ENCODE measurements around the gene PLP2.
A peak's percentile ranks its signal among the peaks of the same experiment; 100 is the strongest.
"Not testable (repeated sequence)": the region's sequence is repeated elsewhere in the genome, so short reads cannot be mapped to it uniquely, and the experiment has no call there.

PLP2 gene

GRCh38 chrX:49163555-49164419, 7.9 kb upstream of the PLP2 start:
- DNase-seq (ENCODE audit: low read depth in 2 of 2): peak in 1 of 2 donors; percentile 60

DNA sequence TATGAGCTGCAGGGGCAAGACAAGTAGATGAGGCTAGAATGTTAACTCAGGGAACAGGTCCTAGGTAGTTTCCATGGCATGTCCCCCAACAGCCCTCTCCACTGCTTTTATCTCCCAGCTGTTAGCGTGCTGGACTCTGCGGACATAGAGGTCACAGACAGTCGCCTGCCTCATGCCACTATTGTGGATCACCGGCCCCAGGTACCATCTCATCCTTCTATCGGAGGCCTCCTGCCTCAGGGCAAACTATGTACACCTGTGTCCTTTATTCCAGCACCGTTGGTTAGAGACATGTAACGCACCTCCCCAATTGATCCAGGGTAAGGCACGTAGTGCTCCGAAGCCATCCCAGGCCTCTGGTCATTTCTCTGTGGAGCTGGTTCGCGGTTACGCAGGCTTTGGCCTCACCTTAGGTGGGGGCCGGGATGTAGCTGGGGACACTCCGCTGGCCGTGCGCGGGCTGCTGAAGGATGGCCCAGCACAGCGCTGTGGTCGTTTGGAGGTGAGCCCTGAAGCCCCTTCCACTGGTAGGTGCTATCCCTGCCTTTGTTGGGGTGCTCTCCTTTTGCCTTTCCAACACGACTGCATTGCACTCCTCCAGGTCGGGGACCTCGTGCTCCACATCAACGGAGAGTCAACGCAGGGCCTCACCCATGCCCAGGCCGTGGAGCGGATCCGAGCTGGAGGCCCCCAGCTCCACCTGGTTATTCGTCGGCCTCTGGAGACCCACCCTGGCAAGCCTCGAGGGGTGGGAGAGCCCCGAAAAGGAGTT, 6.9 kb upstream of the PLP2 start:
- no peak for DNase-seq (ENCODE audit: low read depth in 2 of 2)

- DNase-seq (ENCODE audit: low read depth in 2 of 2): no peak
Measured at GRCh38 chrX:49165901-49166881, 5.5 kb upstream of the PLP2 start.

- no peak for DNase-seq (ENCODE audit: low read depth in 2 of 2)
Measured at GRCh38 chrX:49166914-49167739, 4.6 kb upstream of the PLP2 start.

DNA sequence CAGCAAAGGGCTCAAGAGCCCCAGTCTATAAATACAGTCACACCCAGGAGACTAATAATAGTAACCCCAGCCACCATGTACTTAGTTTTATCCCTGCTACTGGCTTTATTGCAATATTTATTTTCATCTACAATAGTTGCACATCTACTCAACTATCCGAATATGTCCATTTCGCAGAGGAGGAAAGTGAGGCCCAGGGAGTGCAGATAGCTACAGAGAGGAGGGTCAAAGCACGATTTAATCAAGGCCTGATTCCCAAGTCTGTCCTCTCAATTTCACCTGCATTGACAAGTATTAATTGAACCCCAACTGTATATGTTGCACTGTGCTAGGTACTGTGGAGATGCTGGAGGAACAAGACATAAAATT, 4.0 kb upstream of the PLP2 start:
- DNase-seq (ENCODE audit: low read depth in 2 of 2): no peak

DNA sequence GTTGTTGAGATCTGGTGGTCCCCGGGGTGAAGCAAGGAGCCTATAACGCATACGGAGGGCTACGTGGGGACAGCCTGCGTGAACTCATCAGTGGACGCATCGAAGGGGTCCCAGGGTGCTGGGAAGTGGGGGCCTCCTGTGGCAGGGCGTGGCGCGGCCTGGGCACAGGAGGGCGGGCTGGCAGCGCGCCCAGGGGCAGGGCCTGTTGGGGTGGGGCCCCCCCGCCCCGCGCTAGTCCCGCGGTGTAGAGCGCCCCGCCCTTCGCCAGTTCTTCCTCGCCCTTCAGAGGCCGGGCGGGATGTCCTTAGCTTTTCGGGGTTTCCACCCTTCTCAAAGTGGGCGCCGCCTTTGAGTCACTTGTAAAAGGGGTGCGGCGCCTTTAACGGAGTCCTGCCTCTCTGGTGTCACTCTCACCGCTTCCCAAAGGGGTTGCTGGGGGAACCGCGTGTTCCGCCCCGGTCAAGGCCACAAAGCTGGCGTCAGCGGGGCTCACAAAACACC, 632 bp downstream of the PLP2 start:
- DNase-seq (ENCODE audit: low read depth in 2 of 2): no peak

GRCh38 chrX:49173544-49173943, 1.8 kb downstream of the PLP2 start:
- not testable (repeated sequence) for DNase-seq (ENCODE audit: low read depth in 2 of 2)

GRCh38 chrX:49174723-49175122, 3.0 kb downstream of the PLP2 start:
- no peak for DNase-seq (ENCODE audit: low read depth in 2 of 2)

GRCh38 chrX:49175435-49176274, 4.0 kb downstream of the PLP2 start:
- no peak for DNase-seq (ENCODE audit: low read depth in 2 of 2)

DNA sequence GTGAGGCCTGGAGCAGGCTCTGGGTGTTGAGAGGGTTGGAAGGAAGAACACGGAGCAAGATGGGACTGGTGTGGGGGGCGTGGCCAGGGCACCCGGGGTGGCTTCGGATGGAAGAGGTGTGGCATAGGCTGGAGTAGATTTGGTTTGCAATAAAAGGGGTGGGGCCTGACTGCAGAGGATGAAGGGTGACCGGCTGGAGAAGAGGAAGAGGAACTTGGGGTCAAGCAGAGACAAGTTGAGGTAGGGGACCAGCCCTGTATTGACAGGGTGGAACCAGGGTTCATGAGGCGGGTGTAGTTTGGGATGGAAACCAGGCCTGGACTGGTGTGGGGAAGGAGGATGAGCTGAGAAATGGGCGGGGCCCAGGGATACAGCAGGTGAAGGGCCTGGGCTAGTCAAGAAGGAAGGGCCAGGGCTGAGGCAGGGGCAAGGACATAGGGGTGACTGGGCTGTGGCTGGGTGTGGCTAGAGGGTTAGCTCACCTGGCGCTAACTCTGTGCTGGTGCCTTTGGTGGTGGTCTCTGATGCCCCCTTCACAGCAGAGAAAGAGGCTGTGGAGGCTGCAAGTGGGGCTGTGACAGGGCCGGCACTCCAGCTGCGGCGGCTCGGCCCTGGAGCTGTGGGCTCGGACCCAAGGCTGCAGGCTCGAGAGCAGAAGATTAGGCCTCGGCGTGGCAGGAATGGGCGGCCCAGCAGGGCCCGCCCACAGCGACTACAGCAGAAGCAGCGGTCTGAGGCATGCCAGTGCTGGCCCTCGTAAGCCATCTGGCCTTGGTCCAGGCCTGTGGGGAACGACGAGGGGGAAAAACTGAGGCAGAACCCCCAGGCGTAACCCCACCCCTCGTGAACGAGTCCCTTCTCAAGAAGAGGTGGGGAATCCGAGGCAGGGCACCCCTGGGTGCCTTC, 5.0 kb downstream of the PLP2 start:
- DNase-seq (ENCODE audit: low read depth in 2 of 2): no peak

- DNase-seq (ENCODE audit: low read depth in 2 of 2): no peak
Measured at GRCh38 chrX:49177338-49177833, 5.7 kb downstream of the PLP2 start.

DNA sequence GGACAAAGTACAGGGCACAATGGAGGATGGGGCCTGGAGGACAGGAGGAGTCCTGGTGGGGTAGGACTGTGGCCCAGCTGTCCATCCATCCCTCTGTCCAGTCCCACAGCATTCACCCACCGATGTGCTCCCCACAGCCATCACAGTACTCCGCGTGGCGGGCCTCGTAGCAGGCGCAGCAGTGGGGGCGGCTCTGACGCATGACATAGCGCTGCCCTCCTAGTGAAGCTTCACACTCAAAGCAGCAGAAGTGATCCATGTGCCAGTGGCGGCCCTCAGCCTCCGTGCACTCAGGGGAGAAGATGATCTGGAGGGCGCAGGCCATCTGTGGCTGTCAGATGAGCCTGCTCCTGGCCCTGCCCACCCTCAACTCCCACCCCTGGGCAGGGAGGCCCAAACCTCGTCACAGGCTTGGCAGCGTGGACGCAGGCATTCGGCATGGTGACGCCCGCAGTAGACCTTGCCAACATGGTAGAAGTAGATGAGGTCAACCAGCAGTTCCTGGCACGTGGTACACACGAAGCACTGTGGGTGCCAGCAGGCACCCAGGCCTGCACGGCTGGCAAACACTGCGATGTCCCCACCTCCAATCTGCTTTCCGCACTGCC, 6.3 kb downstream of the PLP2 start:
- no peak for DNase-seq (ENCODE audit: low read depth in 2 of 2)

DNA sequence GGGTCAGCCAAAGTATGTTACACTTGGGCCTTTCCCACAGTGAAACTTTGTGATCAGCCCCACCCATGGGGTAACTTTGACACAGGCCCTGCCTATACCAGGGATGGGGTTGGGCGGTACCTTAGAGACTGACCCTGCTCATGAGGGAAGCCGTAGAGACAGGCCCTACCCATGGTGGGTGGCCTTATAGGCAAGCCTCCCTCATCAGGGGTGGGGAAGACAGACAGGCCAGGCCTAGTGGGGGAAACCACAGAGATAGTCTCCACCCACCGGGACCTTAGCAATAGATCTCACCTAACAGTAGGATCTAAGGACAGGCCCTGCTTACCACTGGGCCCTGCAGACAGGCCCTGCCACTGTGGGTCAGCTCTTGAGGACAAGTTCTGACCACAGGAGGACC, 6.8 kb downstream of the PLP2 start:
- no peak for DNase-seq (ENCODE audit: low read depth in 2 of 2)

DNA sequence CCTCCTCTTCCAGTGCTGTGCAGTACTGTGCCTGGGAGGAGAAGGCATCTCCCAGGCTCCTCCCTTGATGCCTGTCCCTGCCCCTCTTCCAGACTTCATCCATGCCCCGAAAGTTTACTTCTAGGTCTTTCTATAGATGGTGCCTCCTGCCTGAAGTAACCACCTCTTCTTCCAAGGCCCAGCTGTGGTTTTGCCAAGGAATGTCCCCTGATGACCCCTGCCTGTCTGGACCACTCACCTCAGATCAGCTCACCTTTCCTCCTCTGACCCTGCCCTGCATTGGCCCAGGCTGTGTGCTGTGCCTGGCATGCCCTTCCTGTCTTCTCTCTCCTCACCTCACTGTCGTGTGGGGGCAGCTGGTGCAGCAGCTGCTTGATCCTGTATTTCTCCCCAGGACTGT, 7.7 kb downstream of the PLP2 start:
- DNase-seq (ENCODE audit: low read depth in 2 of 2): no peak

GRCh38 chrX:49183701-49184281, 12.1 kb downstream of the PLP2 start:
- DNase-seq (ENCODE audit: low read depth in 2 of 2): no peak

DNA sequence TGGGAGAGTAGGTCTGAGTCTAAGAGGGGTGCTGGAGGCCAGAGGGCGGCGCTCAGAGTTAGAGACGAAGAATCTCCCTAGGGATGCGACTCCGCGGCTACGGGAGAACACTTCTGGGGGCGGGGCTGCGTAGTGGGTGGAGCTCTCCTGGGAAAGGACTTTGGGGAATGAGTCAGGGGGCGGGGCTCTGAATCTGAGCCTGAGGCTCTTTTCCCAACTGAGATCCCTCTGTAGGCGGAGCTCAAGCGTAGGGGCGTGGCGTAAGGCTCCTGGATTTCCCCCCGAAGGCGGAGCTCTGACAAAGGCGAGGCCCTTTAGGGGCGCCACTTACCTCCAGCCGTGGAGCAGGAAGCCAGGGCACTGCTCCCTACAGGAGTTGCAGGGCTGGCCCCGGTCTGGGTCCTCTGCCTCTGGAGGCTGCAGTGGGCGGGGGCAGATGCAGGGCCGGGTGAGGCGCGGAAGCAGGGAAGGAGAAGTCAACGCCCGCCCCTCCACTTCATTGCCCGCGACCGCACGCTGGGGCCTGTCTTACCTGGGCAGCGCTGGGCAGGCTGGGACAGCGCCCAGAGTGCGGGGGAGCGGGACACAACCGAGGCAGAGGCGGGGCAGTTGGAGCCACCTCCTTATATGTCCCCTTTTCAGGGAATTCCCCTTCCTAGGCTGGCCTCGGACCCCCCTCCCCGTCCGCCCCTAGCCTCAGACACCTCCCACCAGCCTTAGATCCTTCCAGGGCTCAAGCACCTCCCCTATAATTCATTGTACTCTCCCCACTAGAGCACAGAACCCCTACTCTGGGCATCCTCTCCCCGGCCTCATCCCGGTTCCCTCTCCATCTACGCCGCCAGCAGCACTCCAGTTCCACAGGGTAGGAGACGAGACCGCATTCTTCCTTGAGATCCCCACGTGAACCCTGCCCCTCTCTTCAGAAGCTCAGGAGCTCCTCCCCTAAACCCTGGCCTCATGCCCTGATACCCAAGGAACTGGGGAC, 12.9 kb downstream of the PLP2 start:
- DNase-seq (ENCODE audit: low read depth in 2 of 2): no peak
